Kidney glomerular epithelial cell (primary cell): ENCODE results near the gene ZNF385B.

Experiments used
- DNase-seq: peaks from one replicate; lab custom pipeline; 2025; lab: John Stamatoyannopoulos, UW

Gene ZNF385B

DNA sequence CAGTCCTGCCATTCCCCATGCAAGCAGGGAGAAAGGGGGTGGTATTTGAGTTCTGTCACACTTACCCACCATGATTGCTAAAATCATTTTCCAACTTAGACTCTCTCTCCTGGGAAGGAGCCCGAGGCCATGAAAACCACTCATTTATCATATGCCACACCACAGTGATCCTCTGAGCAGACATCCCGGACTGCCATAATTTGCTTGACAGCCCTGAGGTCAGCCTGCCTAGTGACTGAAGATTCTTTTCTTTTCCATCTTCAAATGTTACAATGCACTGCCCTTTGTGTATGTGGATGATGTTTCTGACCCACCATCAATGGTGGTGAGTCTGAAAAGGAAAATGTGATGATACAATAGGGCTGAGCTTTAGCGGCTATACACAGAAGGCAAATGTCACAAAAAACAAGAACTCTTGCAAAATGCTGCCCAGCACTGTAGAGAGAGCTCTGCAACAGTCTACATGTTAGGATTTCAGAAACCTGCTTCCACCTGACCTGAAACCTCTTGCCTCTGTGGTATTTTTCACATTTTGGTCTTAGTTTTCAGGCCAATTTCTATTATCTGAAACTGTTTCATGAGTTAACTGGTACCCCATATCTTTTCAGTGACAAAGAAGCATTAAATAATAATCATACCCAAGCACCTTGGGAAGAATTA is 272.8 kb downstream of the ZNF385B start:
- no peak for DNase-seq

DNA sequence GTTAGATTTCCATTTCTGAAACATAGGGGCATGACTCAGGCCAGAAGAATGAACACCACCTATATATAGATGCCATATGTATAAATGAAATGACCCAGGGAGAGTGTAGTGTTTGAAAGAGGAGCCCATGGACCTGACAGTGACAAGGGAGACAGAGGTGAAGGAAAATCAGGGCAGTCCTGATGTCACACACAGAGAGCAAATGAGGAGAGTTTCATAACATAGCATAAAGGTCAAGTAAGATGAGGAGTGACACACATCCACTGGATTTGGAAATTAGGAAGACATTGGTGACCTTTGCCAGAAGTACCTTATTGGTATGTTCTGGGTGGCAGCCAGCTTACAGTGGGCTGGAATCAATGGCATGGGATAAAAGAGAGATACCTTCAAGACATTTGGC is 276.7 kb downstream of the ZNF385B start:
- no peak for DNase-seq

DNA sequence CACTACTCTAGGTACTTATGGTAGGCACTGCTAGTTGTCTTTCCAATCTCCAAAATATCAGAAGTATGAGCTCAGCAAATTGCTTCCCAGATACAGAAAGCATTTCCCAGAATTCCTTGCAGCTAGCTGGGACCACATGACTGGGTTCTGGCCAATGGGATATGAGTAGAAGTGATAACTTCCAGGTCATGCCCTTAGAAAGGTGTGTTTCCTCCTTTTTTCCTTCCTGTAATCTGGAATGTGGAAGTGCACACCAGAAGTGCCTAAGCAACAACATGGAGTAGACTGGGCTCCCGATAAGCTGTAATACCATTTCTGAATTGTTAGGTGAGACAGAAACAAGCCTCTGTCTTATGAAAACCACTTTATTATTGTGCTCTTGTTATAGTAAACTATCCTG is 279.8 kb downstream of the ZNF385B start:
- no peak for DNase-seq

DNA sequence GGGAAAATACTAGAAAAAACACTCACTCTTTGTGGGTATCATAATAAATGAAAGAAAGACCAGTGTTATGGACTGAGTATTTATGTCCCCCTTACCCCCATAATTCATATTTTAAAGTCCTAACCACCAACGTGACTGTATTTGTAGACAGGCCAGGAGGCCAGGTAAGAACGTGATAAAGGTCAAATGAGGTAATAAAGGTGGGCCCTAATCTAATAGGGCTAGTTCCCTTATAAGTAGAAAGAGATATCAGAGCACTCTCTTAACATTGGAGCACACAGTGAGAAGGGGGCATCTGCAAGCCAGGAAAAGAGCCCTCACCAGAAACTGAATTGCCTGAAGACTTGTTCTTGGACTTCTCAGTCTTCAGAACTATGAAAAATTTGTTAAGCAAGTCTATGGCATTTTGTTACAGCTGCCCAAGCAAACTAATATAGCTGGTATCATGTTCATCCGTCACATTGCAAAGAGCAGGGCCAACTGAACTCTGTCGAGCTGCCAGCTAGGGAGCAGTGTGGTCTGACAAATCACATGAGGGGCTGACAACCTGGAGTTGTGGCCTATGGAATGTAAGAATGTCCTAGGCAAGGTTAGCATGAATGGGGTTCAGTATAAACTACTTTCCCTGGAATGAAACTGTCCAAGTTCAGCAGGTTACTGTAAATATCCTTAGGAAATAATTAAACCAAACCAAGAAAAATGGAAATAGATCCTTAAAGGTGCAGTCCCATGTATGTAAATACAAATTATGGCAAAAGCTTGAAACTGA is 280.9 kb downstream of the ZNF385B start:
- peak; percentile 18 for DNase-seq

DNA sequence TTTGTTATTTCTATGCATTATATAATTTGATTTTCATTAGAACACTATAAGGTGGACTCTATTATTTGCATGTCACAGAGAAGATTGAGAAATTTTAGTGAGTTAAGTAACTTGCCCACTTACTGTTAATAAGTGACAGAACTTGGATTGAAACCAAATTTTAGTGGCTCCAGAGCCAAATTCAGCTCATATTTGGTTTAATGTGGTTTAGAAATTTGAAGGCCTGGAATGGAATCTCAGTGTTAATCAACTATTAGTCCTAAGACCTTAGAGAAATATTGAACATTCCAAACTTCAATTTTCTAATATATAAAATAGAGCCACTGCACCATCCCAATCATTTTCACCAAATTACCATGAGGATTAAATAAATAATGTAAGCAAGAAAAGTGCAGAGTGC is 281.6 kb downstream of the ZNF385B start:
- DNase-seq, result peak; percentile 74

DNA sequence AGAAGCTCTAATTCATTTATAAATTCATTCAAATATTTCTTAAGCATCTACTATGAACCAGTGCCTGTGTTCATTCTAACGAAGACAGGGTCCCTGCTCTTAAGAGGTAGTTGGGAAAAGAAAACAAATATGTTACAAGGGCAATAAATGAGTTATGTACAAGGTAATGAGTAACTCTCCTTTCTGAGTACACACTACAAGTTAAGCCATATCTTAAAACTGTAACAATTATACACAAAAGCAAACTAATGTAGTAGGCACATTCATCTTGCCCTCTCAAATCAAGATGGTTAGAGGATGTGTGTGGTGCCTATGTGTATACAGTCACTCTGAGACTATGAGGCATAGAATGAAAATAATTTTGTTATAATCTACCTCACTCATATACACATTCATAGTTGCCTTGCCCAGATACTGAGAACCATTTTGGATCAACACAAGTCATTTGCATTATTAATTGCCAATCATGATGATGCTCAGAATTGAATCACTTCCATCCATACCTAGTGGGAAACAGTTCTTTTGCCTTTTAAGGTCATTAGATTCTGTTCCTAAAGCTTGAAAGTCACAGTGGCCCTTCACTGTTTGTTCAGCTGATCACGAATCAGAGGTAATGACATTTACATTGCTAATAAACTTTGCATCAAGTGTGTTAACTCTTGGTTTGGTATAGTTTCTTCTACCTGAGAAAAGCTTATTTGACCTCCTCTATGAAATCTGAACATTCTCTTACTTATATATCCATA is 283.1 kb downstream of the ZNF385B start:
- peak; percentile 22 for DNase-seq

DNA sequence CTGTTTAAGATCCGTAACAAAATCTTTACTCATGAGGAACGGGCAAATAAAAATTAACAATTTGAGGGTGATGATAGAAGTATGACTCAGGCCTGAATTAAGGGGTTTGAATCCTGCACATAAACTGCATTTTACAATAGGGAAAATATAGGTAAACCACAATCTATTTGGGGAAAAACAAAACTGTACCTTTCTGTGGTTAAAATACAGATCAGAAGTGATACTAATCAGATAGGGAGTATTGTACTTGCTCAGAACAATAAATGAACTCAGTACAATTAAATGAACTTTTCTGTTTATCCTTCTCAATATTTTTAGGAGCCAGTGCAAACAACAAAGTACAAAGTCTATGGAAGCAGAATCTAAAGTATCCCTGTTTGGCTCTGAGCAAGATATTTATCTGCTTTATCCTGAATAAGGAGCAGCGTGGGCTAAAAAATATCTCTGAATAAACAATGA is 287.3 kb downstream of the ZNF385B start:
- DNase-seq, result no peak

DNA sequence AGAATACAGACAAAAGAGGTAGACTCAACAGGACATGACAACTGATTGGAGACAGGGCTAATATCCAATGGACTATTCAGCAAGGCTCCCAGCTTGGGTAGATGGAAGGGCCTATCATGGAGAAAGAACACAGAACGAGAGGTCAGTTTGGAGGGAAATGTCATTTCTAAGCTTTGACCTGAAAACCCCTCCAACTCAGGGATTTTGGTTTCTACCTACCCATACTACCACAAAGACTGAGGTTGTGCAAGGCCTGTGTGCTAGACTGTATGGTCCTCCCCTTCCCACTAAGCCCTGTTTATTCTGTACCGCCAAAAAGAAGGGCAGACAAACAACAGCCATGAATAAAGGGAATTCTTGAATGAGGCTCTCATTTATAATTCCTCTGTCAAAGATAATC is 288.9 kb downstream of the ZNF385B start:
- DNase-seq, result no peak

DNA sequence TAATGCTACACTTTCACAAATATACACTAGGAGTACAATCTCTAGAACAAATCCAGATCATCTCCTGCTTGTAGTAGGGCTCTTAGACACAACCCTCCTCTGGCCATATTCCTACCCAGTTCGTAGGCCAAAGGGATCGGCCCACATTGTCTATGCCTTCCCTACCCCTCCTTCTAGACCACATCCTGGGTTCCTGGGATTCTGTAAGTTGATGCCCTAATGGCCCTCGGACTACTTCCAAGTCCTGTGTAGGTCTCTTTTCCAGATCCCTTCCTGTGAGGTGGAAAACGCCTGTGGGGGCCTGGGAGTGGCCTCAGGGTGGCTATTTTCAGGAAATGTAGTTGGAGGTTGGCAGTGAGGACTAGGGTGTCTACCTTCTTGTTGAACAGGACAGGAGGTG is 289.7 kb downstream of the ZNF385B start:
- no peak for DNase-seq

DNA sequence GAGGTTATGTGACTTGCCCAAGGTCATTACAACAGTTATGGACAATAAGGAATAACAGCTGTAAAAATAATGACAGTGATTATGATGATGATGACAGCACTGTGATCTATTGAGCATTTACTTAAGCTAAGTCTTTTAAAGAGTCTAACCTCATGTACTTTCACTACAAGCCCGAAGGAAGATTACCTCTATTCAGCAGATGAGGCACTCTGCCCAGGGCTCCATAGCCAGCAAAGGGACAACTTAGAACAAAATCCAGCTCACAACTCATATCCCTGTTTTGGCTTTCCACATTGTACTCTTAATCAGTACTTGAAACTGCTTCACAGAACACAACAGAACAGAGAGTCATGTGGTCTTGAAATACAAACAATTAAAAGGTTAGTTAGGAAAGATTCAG is 290.2 kb downstream of the ZNF385B start:
- DNase-seq, result no peak

DNA sequence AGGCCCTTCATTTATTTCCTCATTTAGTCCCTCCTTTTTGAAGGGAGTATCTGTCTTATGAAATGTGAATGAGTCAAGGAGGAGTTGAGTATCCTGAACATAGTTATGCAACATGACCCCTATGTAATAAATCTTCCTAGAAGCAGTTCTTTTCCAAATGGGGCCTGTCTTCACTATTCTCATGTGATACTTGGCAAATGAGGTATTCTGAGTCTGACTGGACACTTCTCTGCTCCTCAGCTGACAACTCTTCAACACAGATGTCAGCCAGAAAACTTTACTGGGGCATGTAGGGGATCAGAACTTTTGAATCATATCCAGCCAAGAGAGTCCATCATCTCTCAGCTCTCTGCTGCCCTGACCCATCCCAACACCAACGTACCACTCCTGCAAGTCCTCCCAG is 291.6 kb downstream of the ZNF385B start:
- peak; percentile 49 for DNase-seq

DNA sequence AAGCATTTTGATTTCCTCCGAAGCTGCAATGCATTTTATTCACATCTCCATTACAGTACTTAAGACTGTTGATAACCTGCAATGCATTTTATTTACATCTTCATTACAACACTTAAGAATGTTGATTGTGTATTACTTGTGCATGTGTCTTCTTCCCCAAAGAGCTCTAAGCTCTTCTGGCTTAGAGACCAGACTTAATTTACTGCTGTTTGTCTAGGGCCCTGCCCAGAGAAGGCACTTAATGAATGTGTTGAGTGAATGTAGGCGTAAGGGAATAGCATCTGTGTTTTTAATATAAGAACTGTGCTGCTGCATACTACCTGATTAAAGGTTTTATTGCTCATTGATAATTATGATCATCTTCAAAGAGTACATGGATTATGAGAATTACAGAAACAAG is 295.6 kb downstream of the ZNF385B start:
- DNase-seq, result no peak

DNA sequence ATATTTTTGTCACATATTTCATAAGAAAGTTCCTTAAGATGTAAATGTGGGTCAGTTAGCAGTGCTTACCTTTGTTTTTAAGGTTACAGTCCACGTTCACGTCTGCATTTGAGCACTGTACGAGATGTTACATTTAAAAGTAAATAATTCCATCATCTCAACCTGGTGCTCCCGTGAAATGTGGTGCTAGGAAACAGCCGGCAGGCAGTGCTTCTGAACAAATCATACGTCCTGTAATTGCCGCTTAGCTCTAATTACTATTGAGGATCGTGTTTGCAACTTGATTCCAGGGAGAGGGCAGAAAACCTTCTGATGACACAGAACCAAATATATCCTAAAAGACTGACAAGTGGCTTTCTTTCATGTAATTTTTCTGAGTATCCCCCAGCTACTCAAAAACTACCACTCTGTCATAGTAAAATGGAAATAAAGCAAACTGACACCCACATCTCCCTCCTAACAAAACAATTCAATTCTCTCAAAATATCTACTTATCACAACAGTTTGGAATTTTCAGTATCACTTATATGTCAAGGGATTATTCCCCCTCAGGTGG is 299.0 kb downstream of the ZNF385B start:
- peak; percentile 42 for DNase-seq

DNA sequence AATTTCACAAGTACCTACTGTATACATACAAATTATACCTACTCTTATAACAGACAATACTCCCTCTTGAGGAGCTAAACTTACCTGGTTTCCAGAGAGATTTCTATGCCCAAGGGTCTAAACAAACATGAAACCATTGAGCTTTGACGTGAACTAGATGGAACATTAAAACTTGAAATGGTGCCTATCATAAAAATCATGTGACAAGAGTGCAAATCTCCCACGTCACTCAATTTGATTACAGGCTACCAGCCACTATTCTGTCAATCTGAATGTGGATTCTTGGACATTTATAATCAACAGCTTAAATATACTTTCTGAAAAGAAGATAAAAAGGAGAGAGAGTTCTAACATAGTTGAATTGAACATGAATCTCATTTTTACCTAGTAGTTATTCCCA is 299.7 kb downstream of the ZNF385B start:
- DNase-seq, result no peak

DNA sequence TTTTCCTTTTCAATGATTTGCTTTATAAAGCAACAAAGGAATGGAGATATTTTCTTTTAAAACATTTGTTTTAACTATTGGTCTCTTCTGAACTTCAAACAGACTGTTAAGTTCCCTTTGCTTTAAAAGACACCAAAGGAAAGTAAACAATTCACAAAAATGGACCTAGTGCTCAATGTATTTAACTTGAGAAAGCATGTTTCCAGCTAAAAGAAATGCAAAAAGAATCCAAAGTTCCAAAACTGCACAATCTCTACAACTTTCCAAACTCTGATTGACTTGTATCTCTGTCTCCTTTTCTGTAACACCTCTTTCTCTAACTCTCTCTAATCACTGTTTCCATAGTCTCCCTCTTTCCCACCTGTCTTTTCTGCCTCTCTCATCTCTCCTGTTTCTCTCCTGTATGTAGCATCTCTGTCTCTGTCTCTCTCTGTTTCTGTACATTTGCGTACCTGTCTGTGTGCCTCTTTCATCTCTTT is 301.1 kb downstream of the ZNF385B start:
- DNase-seq, result no peak

DNA sequence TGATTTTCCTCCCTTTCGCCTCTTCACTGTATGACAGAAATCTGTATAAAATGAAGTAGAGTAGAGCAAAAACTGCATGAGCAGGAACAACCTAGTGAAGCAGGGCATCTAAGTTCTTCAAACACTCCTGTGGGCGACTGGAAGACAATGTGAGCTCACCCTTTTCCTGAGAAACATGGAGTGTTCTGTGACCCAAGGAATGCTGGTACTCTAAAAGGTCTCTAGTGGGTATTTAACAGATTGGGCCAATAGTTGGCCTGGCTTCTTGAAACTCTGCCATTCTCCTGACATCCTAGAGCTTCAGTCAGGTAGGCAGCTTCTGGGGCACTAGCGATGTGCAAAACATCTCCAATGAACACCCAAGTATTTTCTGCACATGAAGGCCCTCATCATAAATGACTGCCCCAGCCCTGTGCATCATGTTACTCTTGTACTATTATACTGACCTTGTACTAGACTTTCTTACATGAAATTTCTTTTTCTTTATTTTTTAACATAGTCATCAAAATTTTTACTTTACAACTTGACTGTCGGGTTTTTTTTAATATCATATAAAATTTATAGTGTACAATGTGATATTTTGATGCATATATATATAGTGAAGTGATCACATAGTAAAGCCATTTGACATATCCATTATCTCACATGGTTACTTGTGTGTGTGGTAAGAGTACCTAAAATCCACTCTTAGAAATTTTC is 302.2 kb downstream of the ZNF385B start:
- no peak for DNase-seq

DNA sequence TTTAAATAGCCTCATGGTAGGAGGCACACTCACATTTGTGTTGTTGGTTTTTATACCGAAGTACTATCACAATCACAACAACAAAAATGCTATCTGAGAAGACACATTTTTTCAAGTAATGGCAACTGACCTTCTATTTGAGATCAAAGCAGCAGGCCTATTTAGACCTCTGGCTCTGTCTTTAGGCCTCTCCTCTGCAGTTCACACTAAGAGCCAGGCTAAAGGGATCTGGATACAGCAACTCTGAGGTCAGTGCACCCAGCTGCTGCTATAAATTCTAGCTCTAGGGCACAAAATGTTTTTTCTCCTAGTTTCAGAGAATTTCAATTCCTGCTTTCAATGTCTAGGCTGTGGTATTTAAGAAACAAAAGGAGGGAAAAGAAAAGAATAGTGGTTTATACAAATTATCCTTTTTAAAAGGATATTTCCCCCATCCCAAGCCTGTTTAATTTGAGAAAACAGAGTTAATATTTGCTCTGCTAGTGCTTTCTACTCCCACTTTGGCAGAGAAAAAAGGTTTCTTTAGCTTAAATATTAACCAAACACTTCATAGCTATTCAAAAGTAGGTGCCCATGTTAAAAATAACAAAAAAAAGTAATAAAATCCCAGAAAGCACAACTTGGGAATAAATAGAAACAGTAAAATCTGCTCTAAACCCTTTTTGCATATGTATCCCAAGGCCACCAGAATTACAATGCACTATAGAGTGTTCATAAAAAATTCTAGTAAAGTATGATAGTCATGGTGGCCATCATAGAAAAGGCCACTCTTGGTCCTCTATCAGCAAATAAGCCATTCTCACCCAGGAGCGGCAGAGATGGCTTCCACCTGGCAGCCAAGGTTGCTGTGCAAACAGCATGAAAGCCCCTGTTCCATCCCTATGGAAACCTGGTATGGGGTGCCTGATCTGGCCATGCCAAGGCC is 303.1 kb downstream of the ZNF385B start:
- DNase-seq, result peak; percentile 30

DNA sequence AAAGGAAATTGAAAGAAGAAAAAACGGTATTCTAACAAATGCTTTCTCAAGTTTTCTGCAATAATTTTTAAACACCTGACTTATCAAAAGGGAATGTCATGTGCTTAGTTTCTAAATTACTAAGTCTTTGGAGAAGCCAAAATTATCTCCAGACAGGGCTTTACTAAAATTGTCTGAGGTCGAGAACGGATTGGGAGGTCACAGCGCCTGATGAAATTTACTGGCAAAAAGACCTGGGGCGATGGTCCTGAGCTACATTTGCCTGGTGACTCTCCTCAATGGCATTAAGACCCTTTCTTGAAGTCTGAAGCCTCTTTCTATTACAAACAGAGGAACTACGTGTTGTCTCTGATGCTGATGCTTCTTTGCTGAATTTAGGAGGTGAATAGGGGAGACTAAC is 305.0 kb downstream of the ZNF385B start:
- no peak for DNase-seq

DNA sequence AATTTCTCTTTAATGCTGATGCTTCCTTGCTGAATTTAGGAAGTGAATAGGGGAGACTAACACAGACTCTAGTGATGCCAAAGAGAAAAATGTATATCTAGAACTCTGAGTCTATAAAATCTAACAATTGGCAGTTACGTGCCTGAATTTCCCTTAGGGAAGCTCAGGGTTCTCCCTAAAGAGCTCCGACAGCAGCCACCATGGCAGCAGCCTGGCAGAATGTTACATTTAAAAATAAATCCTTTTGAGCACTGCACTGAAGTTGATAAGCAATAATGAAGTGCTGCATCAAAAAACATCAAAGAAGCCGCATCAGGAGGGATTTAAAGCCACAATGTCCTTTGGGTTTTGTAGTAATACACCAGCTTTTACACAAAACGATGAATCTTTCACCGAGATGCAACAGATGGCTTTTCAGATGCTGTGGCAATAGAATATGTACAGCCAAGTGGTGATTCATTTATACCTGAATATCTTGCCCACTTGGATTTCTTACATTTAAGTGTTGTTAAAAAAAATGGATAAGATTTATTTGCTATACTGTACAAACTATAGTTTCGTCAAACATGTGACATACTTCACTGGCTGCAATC is 305.6 kb downstream of the ZNF385B start:
- no peak for DNase-seq

DNA sequence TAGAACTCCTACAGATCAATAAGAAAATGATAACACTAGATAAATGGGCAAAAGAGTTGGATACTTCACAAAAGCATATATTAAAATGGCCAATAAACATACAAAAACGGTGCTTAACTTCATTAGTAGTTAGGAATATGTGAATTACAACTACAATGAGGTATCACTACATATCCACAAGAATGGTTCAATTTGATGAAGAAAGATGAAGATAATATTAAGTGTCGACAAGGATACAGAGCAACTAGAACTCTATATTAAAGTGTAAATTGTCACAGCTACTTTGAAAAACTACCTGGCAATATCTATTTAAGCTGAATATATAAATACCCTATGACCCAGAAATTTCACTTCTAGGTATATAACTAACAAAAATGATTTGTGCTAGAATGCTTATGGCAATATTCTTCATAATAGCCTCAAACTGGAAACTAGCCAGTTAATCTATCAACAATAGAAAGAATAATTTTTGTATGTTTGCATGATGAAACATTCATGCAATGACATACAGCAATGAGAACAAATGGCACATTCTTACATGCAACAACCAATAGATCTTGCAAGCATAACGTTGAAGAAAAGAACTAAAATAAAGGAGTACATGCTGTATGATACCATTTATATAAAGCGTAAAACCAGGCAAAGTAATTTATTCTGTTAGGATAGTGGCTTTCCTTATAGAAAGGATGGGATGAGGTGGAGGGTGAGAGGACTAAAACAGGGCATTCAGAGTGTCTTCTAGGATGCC is 306.6 kb downstream of the ZNF385B start:
- DNase-seq, result no peak
